ENCODE data around the gene NTNG2. TPM values are rescaled to one million over a fixed set of nuclear protein-coding genes. Genes with fewer than 3 reads are reported as not detected.

The NTNG2 gene
- total RNA-seq, 4 donors from 2014 or later: 1.4 to 4.4 TPM; not detected in 2

DNA sequence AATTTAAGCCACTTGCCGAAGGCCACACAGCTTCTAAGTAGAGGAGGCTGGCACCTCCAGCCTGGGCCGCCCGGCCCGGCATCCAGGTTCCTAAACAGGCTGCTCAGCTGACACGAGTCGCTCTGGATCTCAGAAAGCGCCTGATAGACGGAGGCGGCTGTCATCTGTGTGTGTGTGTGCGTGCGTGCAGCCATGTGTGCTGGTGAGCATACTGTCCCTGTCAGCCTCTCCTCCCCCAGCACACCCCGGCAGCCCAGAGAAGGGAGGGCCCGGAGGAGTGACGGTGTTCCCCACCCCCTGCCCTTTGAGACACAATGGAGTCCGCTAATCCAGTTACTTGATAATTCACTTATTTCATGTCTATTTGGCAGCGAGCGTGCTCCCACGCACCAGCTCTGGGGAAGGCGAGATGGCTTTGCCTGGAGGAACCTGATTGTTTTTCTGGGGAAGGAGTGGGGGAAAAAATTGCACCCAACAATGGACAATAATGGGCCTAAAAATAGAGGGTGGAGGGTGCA lies 20.0 kb downstream of the NTNG2 start:
- H3K27ac ChIP-seq: peak overlapping the region in 1 of 2 donors; percentile 63
- TF ChIP-seq POLR2A (IDR thresholded peaks at IDR 0.05): no peak
- TF ChIP-seq, protein P1, sequence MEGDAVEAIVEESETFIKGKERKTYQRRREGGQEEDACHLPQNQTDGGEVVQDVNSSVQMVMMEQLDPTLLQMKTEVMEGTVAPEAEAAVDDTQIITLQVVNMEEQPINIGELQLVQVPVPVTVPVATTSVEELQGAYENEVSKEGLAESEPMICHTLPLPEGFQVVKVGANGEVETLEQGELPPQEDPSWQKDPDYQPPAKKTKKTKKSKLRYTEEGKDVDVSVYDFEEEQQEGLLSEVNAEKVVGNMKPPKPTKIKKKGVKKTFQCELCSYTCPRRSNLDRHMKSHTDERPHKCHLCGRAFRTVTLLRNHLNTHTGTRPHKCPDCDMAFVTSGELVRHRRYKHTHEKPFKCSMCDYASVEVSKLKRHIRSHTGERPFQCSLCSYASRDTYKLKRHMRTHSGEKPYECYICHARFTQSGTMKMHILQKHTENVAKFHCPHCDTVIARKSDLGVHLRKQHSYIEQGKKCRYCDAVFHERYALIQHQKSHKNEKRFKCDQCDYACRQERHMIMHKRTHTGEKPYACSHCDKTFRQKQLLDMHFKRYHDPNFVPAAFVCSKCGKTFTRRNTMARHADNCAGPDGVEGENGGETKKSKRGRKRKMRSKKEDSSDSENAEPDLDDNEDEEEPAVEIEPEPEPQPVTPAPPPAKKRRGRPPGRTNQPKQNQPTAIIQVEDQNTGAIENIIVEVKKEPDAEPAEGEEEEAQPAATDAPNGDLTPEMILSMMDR (IDR thresholded peaks at IDR 0.05): no peak
- no peak overlapping the region for H3K4me3 ChIP-seq
- no peaks in the 10 kb centered on the region for H3K9me3 ChIP-seq
- H3K27me3 ChIP-seq: no peaks in the 10 kb centered on the region
- DNase-seq: peak; percentile 28 to 50
- intact Hi-C loops (cut with DNase I; ENCODE audit: low total_unique reads): no loop called here
- H3K4me1 ChIP-seq: no peaks in the 10 kb centered on the region
- H3K36me3 ChIP-seq: no peaks in the 10 kb centered on the region

DNA sequence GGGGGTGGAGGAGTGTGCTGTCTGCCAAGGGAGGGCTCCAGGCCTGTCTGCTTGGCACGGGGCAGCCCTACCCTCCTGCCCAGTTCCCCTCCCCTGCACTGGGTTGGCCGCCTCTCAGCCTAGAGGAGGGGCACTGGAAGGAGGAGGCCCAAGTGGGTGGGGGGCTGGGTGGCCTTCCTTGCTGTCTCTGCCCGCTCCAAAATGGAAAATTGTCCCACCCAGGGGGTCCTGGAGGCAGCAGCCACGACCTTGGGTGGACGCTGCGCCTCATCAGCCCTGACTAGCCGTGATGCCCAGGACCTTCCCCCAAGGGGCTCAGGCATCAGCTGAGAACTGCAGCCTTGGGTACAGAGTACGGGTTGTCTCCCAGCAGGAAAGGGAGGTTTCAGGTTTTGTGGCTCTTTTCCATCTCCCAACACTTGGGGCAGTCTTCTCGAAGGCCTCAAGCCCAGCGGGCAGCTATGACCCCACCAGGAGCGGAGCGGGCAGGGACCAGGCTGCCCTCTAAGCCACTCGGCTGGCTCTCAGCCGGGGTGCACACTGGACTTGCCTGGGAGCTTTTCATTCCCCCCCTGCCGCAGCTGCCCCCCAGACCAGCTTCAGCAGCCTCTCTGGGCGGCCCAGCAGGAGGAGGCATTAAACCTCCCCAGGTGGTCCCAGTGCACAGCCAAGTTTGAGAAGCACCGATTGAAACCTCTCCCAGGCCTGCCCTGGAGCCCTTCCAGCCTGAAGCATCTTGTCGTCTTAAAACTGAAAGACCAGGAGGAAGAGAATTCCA lies 20.6 kb downstream of the NTNG2 start:
- Histone ChIP-seq H3K27ac (peak overlapping the region in 1 of 2 donors; percentile 63), H3K4me3 (no peak overlapping the region), H3K36me3 (no peaks in the 10 kb centered on the region), H3K9me3 (no peaks in the 10 kb centered on the region), H3K27me3 (no peaks in the 10 kb centered on the region), H3K4me1 (no peaks in the 10 kb centered on the region)
- intact Hi-C loops (cut with DNase I; ENCODE audit: low total_unique reads): no loop called here
- peak in 1 of 2 donors; percentile 29 for DNase-seq
- no peak for TF ChIP-seq POLR2A (IDR thresholded peaks at IDR 0.05)
- TF ChIP-seq, protein P1 (IDR thresholded peaks at IDR 0.05): peak in 2 of 4 experiments; percentile 6 to 17

GRCh38 chr9:132183134-132183533 lies 21.3 kb downstream of the NTNG2 start:
- H3K27me3 ChIP-seq: no peaks in the 10 kb centered on the region
- H3K9me3 ChIP-seq: no peaks in the 10 kb centered on the region
- H3K4me3 ChIP-seq: no peak overlapping the region
- no peak for DNase-seq
- no peaks in the 10 kb centered on the region for H3K36me3 ChIP-seq
- peak overlapping the region in 1 of 2 donors; percentile 63 for H3K27ac ChIP-seq
- no peaks in the 10 kb centered on the region for H3K4me1 ChIP-seq
- TF ChIP-seq, protein P1 (IDR thresholded peaks at IDR 0.05): no peak
- TF ChIP-seq POLR2A (IDR thresholded peaks at IDR 0.05): no peak
- intact Hi-C loops (cut with DNase I; ENCODE audit: low total_unique reads): no loop called here

DNA sequence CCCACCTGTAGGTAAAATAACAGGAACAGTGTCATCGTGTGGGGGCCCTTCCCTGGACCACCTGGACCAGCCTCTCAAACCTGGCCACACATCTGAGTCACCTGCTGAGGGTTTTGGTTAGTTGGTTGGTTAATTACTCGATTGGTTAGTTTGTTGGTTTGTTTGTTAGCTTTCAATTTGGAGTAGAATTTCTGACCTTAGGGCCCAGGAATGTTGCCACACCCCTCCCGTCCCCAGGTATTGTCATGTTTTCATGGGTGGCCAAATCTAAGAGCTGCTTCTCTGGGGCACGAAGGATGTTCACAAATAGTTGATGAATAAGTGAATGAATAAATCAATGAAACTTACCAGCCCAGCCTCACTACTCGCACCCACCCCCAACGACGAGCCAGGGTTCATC lies 21.9 kb downstream of the NTNG2 start:
- H3K27me3 ChIP-seq: no peaks in the 10 kb centered on the region
- no peaks in the 10 kb centered on the region for H3K9me3 ChIP-seq
- intact Hi-C loops (cut with DNase I; ENCODE audit: low total_unique reads): no loop called here
- H3K4me3 ChIP-seq: no peak overlapping the region
- no peaks in the 10 kb centered on the region for H3K36me3 ChIP-seq
- no peak for DNase-seq
- TF ChIP-seq, protein P1 (IDR thresholded peaks at IDR 0.05): no peak
- no peak for TF ChIP-seq POLR2A (IDR thresholded peaks at IDR 0.05)
- H3K4me1 ChIP-seq: no peaks in the 10 kb centered on the region
- H3K27ac ChIP-seq: no peak overlapping the region

GRCh38 chr9:132184124-132184523 lies 22.3 kb downstream of the NTNG2 start:
- no peak for DNase-seq
- H3K36me3 ChIP-seq: no peaks in the 10 kb centered on the region
- no peak overlapping the region for H3K4me3 ChIP-seq
- H3K27me3 ChIP-seq: no peaks in the 10 kb centered on the region
- intact Hi-C loops (cut with DNase I; ENCODE audit: low total_unique reads): no loop called here
- no peak overlapping the region for H3K27ac ChIP-seq
- TF ChIP-seq POLR2A (IDR thresholded peaks at IDR 0.05): no peak
- TF ChIP-seq, protein P1 (IDR thresholded peaks at IDR 0.05): no peak
- no peaks in the 10 kb centered on the region for H3K4me1 ChIP-seq
- no peaks in the 10 kb centered on the region for H3K9me3 ChIP-seq
